ENCODE measurements around the gene LYPLA2.

DNA sequence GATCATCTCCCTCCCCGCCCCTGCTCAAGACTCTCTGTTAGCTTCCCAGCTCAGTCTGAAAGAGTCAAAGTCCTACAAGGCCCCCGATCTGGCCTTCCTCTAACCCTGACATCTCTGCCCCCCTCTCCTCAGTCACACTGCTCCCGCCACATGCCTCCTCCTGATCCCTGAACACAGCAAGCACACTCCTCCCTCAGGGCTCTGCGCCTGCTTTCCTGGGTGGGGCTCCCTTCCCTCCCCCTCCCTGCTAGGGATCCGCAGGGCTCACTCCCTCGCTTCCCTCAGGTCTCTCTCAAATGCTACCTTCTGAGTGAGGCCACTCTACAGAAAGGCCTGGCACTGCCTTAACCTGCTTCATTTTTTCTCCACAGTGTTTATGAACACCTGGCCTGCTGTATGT is 15.3 kb downstream of the LYPLA2 start:
- no peak for TF ChIP-seq POLR2AphosphoS5 (IDR thresholded peaks at IDR 0.05)
- TF ChIP-seq, protein P1, sequence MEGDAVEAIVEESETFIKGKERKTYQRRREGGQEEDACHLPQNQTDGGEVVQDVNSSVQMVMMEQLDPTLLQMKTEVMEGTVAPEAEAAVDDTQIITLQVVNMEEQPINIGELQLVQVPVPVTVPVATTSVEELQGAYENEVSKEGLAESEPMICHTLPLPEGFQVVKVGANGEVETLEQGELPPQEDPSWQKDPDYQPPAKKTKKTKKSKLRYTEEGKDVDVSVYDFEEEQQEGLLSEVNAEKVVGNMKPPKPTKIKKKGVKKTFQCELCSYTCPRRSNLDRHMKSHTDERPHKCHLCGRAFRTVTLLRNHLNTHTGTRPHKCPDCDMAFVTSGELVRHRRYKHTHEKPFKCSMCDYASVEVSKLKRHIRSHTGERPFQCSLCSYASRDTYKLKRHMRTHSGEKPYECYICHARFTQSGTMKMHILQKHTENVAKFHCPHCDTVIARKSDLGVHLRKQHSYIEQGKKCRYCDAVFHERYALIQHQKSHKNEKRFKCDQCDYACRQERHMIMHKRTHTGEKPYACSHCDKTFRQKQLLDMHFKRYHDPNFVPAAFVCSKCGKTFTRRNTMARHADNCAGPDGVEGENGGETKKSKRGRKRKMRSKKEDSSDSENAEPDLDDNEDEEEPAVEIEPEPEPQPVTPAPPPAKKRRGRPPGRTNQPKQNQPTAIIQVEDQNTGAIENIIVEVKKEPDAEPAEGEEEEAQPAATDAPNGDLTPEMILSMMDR (IDR thresholded peaks at IDR 0.05) = no peak
- TF ChIP-seq POLR2A (IDR thresholded peaks at IDR 0.05) = no peak
